Neural progenitor cell (in vitro differentiated cells): ENCODE measurements around the gene MYRIP. TPM values are rescaled to one million over a fixed set of nuclear protein-coding genes. Genes with fewer than 3 reads are reported as not detected.
"Not testable (repeated sequence)": the region's sequence is repeated elsewhere in the genome, so short reads cannot be mapped to it uniquely, and the experiment has no call there.

Experiments used
- DNase-seq: peaks from one replicate; pipeline ENCODE4 v3.0.0-alpha.2; 2016; ENCODE audit warnings: low spot score
- H2AFZ ChIP-seq: fragments of 200-600 bp; sonication (generic); replicated peaks from 2 replicates; pipeline ENCODE4 v1.6.1; 2016; ENCODE audit warnings: antibody characterized with exemption
- H3F3A ChIP-seq: fragments of 200-600 bp; sonication (generic); 2 replicates; pipeline ENCODE4 v1.6.1; 2016; ENCODE audit warnings: antibody characterized with exemption, low read depth
- H3K27ac ChIP-seq: fragments of 200-600 bp; sonication (generic); 2 replicates; pipeline ENCODE4 v1.5.1; 2016; ENCODE audit warnings: mild to moderate bottlenecking
- H3K27me3 ChIP-seq: fragments of 200-600 bp; sonication (generic); 2 replicates; pipeline ENCODE4 v1.6.1; 2016; ENCODE audit warnings: mild to moderate bottlenecking, moderate library complexity
- H3K36me3 ChIP-seq: fragments of 200-600 bp; sonication (generic); 2 replicates; pipeline ENCODE4 v1.5.1; 2016
- H3K4me1 ChIP-seq: fragments of 200-600 bp; sonication (generic); 2 replicates; pipeline ENCODE4 v1.6.1; 2016; ENCODE audit warnings: mixed run types
- H3K4me2 ChIP-seq: fragments of 200-600 bp; sonication (generic); 2 replicates; pipeline ENCODE4 v1.6.1; 2016
- H3K4me3 ChIP-seq: fragments of 200-600 bp; sonication (generic); 2 replicates; pipeline ENCODE4 v1.5.1; 2016
- H3K79me2 ChIP-seq: fragments of 200-600 bp; sonication (generic); 2 replicates; pipeline ENCODE4 v1.6.1; 2016; ENCODE audit warnings: low read depth
- H3K9ac ChIP-seq: fragments of 200-600 bp; sonication (generic); 2 replicates; pipeline ENCODE4 v1.6.1; 2016
- H3K9me3 ChIP-seq: fragments of 200-600 bp; sonication (generic); 2 replicates; pipeline ENCODE4 v1.5.1; 2016; ENCODE audit warnings: low read depth
- H4K20me1 ChIP-seq: fragments of 200-600 bp; sonication (generic); 2 replicates; pipeline ENCODE4 v1.6.1; 2016; ENCODE audit warnings: low read depth
- H3K27ac Mint-ChIP-seq: 3 replicates; pipeline ENCODE4 v1.8.0; 2021; ENCODE audit warnings: mixed read lengths
- H3K27me3 Mint-ChIP-seq: 2 replicates; pipeline ENCODE4 v1.8.0; 2022; ENCODE audit warnings: low read depth, mild to moderate bottlenecking, inconsistent platforms, moderate library complexity, mixed read lengths; ENCODE audit not compliant: insufficient read depth
- H3K36me3 Mint-ChIP-seq: 3 replicates; pipeline ENCODE4 v1.8.0; 2021; ENCODE audit warnings: mixed read lengths
- H3K4me1 Mint-ChIP-seq: 3 replicates; pipeline ENCODE4 v1.8.0; 2021; ENCODE audit warnings: mixed read lengths
- H3K4me3 Mint-ChIP-seq: 3 replicates; pipeline ENCODE4 v1.8.0; 2021; ENCODE audit warnings: mild to moderate bottlenecking, moderate library complexity, mixed read lengths
- H3K9me3 Mint-ChIP-seq: 3 replicates; pipeline ENCODE4 v1.8.0; 2020; ENCODE audit warnings: mixed read lengths
- CTCF ChIP-seq: fragments of 200-600 bp; sonication (generic); IDR thresholded peaks from 2 replicates; pipeline ENCODE4 v1.5.1; 2017; ENCODE audit warnings: antibody characterized with exemption, mild to moderate bottlenecking
- EZH2 ChIP-seq: fragments of 200-600 bp; sonication (generic); IDR thresholded peaks from 2 replicates; pipeline ENCODE4 v1.6.1; 2017; ENCODE audit warnings: antibody characterized with exemption, mild to moderate bottlenecking, moderate library complexity
- EZH2phosphoT487 ChIP-seq: fragments of 200-600 bp; sonication (generic); IDR thresholded peaks from 2 replicates; pipeline ENCODE4 v1.6.1; 2017; ENCODE audit warnings: antibody characterized with exemption
- total RNA-seq: library from RNA; depleted of rRNA; stranded (reverse); fragments of >200 nt; gene quantifications from 2 replicates; pipeline ENCODE4 v1.2.3, GENCODE V29; 2015; ENCODE audit warnings: low replicate concordance

Gene MYRIP
- total RNA-seq, 1 donor from 2014 or later = 0.62 TPM

- no peak overlapping the region for H3K4me3 ChIP-seq
- peaks cover 2% of the 10 kb centered on the region for H3K4me1 Mint-ChIP-seq
- H3K9ac ChIP-seq = no peak overlapping the region
- no peak for DNase-seq
- H3K36me3 Mint-ChIP-seq = peaks cover 4% of the 10 kb centered on the region
- no peaks in the 10 kb centered on the region for H3K27me3 ChIP-seq
- peaks cover under 1% of the 10 kb centered on the region for H3K27me3 Mint-ChIP-seq
- no peak overlapping the region for H3K4me3 Mint-ChIP-seq
- no peak overlapping the region for H3K27ac ChIP-seq
- H3K9me3 ChIP-seq = no peaks in the 10 kb centered on the region
- peaks cover 12% of the 10 kb centered on the region for H3K9me3 Mint-ChIP-seq
- no peaks in the 10 kb centered on the region for H3F3A ChIP-seq
- H3K4me2 ChIP-seq = no peak overlapping the region
- H3K79me2 ChIP-seq = no peaks in the 10 kb centered on the region
- H4K20me1 ChIP-seq = no peaks in the 10 kb centered on the region
- H3K27ac Mint-ChIP-seq = no peak overlapping the region
- no peak for TF ChIP-seq CTCF
- TF ChIP-seq EZH2 = no peak
- no peak for TF ChIP-seq EZH2phosphoT487
- no peaks in the 10 kb centered on the region for H3K4me1 ChIP-seq
- H3K36me3 ChIP-seq = no peaks in the 10 kb centered on the region
- H2AFZ ChIP-seq = no peak overlapping the region
Measured at GRCh38 chr3:40129981-40130380, 320.6 kb downstream of the MYRIP start.

GRCh38 chr3:40130721-40131120 lies 321.3 kb downstream of the MYRIP start:
- Mint-ChIP-seq H3K9me3 (peaks cover 16% of the 10 kb centered on the region), H3K27me3 (no peaks in the 10 kb centered on the region), H3K4me3 (no peak overlapping the region), H3K4me1 (no peaks in the 10 kb centered on the region), H3K36me3 (peaks cover 4% of the 10 kb centered on the region), H3K27ac (no peak overlapping the region)
- no peaks in the 10 kb centered on the region for H3K9me3 ChIP-seq
- no peak overlapping the region for H2AFZ ChIP-seq
- no peaks in the 10 kb centered on the region for H3F3A ChIP-seq
- no peak overlapping the region for H3K9ac ChIP-seq
- H3K4me2 ChIP-seq = no peak overlapping the region
- no peaks in the 10 kb centered on the region for H3K36me3 ChIP-seq
- no peaks in the 10 kb centered on the region for H4K20me1 ChIP-seq
- H3K4me1 ChIP-seq = no peaks in the 10 kb centered on the region
- no peak for TF ChIP-seq EZH2
- no peak for TF ChIP-seq EZH2phosphoT487
- no peak for TF ChIP-seq CTCF
- no peak overlapping the region for H3K27ac ChIP-seq
- no peak for DNase-seq
- no peaks in the 10 kb centered on the region for H3K27me3 ChIP-seq
- no peaks in the 10 kb centered on the region for H3K79me2 ChIP-seq
- no peak overlapping the region for H3K4me3 ChIP-seq

GRCh38 chr3:40133886-40134575 lies 324.6 kb downstream of the MYRIP start:
- H3K27ac Mint-ChIP-seq, H3K36me3 Mint-ChIP-seq, H3K27me3 Mint-ChIP-seq, H3K4me3 Mint-ChIP-seq, H3K4me1 Mint-ChIP-seq, H3K9me3 ChIP-seq, H3K27me3 ChIP-seq, H3K9ac ChIP-seq, H3K36me3 ChIP-seq, H2AFZ ChIP-seq, DNase-seq, H3F3A ChIP-seq, H3K4me2 ChIP-seq, H3K4me1 ChIP-seq, H4K20me1 ChIP-seq, H3K4me3 ChIP-seq, H3K27ac ChIP-seq, H3K79me2 ChIP-seq: not testable (repeated sequence)
- peaks cover 20% of the 10 kb centered on the region for H3K9me3 Mint-ChIP-seq

GRCh38 chr3:40137591-40138295 lies 328.3 kb downstream of the MYRIP start:
- Histone ChIP-seq H3K79me2 (no peaks in the 10 kb centered on the region), H3K36me3 (no peaks in the 10 kb centered on the region), H3K9ac (no peak overlapping the region), H3K4me1 (no peaks in the 10 kb centered on the region), H3K27ac (no peak overlapping the region), H3K27me3 (no peaks in the 10 kb centered on the region), H2AFZ (no peak overlapping the region), H3K4me2 (no peak overlapping the region), H4K20me1 (no peaks in the 10 kb centered on the region), H3F3A (no peaks in the 10 kb centered on the region), H3K4me3 (no peak overlapping the region), H3K9me3 (no peaks in the 10 kb centered on the region)
- Mint-ChIP-seq H3K9me3 (peaks cover 21% of the 10 kb centered on the region), H3K4me3 (no peak overlapping the region), H3K27me3 (no peaks in the 10 kb centered on the region), H3K36me3 (peaks cover 4% of the 10 kb centered on the region), H3K27ac (no peak overlapping the region), H3K4me1 (no peaks in the 10 kb centered on the region)
- no peak for DNase-seq
- TF ChIP-seq CTCF (no peak), EZH2phosphoT487 (no peak), EZH2 (no peak)
